Measurements from ENCODE around the gene RUNX1.
"Not testable (repeated sequence)": the region's sequence is repeated elsewhere in the genome, so short reads cannot be mapped to it uniquely, and the experiment has no call there.

Gene RUNX1

DNA sequence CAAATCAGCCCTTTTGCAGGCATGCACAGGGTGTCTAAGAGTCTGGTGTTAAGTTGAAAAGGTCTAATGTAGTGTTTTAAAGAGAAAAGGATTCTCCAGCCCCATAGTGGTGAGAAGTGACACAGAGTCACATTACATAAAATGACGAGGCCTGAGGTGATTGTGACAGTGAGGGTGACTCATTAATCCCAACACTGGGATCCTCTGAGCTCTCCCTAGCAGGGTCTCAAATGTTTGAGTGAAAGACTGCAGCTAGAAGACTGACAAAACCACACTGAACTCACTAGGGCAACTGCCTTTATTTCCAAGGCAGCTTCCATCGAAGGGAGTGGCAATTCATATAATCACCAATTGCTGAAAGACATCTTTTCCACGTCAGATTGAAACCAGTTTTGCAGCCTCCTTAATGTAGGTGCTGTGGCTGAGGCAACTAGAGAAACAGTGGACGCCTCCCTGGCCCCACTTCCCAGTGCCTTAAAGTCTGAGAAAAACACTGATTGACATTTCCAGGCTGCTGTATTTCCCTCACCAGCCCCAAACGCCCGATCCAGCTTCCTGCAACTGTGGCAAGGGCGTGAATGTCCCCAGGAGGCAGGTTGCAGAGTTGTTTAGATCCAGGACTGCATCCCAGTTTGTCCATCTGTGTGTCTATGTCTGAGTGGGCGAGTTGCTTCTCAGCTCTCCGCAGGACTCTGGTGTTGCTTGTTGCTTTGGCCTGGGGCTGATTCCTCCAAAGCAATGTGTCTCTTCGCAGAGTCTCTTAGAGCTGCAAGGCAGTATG is 81.4 kb downstream of the RUNX1 start:
- DNase-seq = peak; percentile 87

DNA sequence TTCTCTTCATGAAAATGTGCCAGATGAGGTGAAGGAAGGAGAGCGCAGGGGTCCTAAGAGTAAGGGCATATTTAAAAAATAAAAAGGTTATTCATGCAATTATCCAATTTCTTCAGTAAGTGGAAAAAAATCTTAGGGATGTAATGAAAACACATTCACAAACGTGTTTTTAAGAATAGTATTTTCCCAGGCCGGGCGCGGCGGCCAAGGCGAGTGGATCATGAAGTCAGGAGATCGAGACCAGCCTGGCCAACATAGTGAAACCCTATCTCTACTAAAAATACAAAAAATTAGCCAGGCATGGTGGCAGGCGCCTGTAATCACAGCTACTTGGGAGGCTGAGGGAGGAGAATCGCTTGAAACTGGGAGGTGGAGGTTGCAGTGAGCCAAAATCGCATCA is 82.2 kb downstream of the RUNX1 start:
- DNase-seq = not testable (repeated sequence)

DNA sequence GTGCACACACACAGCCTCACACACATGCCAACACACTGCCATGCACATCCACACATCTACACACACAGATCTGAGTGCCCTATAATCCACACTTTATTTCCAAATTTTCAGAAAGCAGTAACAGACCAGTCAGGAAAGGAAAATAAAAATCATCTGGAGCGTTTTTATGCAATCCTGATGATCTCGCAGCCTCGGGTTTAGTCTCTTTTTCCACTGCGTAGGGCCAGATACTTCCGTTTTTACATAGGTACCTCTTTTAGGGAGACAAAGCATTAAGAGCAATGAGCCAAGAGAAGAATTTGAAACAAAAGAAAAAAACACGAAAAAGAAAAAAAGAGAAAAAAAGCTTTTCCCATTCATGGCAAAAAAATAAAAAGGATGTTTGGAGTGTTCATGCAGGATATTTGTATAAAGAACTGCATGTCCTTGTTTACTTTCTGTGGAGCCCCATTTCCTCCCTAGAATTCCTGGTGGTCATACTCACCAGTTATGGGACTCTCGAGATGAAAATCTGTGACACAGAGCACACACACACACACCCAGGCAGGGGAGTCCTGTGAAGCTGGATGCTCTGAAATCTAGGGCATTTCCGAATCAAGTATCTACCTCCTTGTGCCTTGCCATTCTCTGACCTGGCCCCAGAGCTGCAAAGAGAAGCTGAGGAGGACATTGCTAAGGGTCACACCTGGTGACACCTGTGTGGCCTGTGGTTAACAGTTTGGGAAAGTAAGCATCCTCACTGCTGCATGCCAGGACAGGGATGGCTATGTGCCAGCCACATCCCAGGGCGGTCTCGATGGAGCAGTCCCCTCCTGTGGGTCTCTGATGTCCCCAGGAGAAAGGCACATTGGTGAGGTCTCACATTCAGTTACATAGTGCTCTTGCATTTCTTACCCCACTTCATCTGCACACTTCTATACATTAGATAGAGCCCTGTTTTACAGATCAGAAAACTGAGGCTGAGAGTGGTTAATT is 83.6 kb downstream of the RUNX1 start:
- peak; percentile 82 for DNase-seq

DNA sequence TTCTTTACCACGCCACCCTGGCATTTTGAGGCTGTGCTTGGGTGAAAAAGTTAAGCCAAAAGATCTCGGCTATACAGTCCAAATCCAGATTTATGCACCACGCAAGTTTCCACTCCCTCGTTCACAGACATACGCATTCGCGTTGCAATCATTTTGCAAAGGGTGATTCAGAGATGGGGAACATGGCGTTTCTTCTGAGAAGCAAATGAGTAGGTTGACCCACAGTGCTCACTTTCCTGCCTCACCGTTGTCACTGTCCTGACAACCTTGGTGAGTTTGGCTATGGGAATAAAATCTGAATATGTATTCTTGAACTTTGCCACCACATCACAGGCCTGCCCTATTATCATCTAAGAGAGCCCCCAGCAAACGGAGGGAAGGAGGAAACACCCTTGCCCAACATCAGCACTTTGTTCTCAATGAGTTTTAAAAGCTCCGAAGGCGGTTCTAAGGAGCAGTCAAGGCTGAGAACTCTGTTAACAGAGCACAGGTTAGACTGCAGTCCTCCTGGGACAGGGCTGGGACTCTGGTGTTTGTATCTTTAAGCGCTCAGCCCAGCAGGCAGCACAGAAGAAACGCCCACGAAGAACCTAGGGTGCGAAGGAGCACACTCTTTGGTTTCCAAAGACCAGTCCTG is 86.4 kb downstream of the RUNX1 start:
- DNase-seq = peak; percentile 39

DNA sequence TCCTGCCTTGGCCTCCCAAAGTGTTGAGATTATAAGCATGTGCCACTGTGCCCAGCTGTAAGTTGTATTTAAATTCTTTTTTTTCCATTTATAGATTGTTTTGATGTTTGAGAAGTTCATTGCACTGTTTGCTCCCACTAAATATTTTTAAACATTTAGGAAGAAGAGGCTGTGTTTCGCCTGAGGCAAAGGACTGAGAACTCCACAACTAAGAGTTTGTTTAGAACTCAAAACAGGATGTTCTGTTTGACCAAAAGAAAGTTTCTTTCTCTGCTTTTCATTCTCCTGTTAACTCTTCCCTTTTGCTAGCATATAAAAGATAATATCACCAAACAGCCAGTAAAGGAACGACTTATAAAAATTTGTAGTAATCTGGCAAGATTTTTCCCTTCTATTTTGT is 87.0 kb downstream of the RUNX1 start:
- DNase-seq = no peak

DNA sequence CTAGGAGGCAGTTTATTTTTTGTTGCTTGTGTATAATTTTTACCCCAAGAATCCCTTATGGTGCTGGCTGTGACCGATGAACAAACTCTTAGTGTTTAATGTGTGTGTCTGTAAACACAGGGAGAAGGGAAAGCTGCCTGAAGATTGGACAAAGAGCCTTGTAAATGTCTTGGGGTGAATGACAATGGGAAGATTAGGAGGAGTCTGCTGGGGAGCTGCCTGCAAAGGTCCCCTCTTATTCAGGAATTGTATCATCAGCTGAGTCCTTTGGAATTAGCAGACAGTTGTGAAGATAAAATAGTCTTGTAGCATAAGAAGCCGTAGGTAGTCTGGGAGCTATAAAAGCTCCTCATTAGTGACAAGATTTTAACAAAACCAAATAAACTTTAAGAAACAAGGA is 88.4 kb downstream of the RUNX1 start:
- no peak for DNase-seq

DNA sequence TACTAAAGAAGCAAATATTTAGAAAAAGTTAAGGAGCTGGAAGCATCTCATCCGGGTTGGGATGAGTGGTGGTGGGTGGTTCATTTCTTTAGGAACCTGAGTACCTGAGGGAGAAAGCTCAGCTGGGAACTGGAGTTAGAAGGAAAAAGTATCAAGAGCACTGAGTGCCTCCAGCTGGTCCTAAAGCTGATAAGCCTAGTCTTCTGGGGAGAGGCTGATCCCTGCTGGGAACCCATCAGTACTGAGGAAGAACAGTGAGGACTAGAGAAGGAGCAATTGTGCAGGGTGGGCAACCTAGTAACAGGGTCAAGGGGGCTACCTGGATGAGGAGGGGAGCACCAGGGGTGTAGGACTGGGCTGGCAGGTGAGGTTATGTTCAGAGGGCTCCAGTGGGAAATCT is 89.5 kb downstream of the RUNX1 start:
- no peak for DNase-seq

DNA sequence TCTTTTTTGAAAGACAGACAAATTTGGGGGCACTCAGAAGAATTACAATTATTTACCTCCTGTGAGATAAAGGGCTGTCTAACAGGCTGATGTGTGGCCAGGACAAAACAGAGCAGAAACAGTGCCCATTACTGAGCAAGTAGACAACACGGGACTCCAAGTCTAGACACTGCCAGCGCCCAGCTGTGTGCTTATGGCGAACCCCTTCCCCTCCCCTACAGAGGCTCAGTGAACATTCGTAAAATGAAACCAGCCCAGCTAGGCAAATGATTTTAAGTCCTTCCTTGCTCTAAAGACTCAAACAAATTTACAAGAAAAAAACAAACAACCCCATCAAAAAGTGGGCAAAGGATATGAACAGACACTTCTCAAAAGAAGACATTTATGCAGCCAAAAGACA is 91.1 kb downstream of the RUNX1 start:
- no peak for DNase-seq

DNA sequence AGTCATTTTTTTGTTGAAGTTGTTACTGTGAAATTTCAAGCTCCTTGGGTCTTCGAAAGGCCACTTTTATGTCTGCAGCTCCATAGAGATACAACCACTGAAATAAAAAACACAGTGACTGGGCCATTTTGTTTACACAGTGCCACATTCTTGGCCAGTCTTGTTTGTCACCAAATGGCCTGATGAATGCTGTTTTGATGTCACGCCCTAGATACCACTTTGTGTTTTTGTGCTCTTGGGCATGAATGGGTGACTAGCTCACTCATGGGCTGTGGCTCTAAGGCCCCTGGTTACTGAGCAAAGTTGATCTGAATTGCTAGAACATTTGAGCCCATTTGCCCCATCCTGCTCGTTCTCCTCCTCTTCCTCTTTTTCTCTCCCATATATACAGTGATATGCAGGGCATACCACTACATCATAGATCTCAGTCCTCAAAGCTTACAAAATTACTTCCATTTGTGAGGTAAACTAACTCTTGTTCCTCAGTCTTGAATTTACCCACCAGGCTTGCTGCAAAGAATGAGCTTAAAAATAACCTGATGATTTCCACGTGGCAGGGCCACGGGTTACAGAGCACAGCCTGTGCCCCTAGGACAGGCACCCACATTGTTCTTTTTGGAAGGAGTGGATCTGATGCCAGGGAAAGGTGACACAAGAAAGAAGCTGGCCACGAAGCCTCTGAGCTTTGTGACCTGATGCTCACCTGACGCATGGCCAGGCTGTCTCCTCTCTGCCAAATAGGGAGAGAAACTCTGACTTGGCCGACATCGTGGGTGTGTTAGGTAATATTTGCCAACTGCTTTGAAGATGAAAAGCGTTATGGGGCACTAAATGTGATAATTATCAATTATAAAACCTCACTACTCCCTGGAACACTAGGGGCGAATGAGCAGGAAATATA is 92.4 kb downstream of the RUNX1 start:
- DNase-seq = no peak

DNA sequence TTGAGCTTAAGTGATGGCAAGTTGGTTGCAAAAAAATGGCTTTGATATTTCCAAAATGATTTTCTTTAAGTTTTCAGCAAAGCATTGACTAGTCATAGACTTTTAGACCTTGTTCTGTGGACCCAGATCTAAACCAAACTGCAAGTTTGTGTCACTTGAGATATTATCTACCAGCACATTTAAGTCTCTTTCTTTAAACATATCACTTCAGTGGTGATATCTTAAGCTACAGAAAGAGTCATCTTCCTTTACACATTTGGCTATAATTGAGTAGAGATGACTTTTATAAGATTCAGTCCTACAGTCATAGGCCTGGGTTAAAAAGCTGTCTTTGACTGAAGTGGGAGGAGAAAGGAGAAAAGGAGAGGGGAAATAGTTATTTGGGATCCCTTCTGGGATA is 95.2 kb downstream of the RUNX1 start:
- DNase-seq = no peak

DNA sequence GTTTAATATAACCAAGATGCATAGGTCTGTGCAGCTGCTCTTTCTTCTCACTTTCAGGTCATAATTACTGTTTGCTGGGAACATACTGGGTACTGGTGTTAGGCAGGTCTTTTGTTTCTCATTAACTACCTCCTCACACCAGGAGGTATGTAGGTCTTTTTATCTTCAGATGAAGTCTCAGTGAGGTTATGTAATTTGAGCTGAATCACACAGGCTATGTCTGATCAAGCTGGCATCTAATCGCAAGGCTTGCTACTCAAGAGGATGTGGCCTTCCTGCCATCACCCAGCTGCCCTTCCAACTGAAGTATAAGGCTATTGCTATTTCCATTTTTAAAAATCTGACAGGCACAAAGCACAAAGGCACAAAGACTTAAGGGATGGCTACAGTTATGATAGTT is 96.4 kb downstream of the RUNX1 start:
- no peak for DNase-seq

DNA sequence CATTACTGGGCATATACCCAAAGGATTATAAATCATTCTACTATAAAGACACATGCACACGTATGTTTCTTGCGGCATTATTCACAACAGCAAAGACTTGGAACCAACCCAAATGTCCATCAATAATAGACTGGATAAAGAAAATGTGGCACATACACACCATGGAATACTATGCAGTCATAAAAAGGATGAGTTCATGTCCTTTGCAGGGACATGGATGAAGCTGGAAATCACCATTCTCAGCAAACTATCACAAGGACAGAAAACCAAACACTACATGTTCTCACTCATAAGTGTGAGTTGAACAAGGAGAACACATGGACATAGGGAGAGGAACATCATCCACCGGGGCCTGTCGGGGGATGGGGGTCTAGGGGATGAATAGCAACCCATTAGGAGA is 97.2 kb downstream of the RUNX1 start:
- DNase-seq = not testable (repeated sequence)

DNA sequence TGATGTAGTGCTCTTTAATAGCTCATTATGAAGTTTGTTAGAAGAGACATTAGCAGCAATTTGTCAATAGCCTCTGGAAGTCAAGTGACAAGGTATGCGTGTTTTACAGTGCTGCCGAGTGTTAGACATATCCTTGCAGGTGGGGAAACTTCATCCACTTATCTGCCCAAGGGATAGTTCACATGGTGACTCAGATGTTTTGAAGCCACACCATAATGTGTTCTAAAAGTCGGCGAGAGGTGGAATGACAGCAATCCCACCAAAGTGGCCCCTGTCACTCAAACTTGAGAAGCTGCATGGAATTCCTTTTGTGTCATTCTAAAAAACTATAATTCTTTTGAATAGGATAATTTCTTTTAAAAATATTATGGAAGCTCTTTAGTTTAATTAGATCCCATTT is 98.1 kb downstream of the RUNX1 start:
- no peak for DNase-seq

DNA sequence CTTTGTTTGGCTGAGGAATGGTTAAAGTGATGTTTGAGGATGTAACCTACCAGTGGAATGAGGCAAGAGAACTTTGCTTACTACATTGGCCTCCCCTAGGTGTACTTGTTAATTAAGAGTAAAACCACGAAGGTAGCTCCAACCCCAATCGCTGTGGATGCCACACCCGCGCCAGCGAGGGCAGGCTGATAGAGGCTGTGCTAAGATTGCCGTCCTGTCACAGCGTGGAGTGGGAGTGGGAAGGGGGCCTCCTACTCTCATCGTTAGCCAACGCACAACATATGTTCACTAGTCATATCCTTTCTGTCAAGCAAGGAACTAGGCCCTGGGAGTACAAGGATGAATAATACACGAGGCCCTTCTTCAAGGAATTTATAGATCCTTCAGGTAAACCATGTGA is 99.6 kb downstream of the RUNX1 start:
- no peak for DNase-seq

DNA sequence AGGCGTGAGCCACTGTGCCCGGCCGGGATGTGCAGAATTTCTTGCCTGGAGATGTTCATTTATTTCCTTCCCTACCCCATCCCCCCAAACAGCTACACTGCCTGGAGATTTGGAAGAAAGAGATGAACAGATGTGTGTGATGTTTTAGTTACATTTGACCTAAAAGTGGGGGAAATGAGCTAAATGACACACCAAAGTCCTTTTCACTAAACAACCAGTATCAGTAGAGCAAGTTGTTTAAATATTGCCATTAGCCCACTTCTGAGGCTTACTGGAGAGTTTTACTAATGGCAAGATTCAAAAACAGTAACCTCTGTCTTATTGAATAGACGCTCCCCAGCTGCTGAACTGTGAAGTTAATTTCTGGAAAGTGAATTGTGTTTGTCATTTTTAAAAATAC is 100.1 kb downstream of the RUNX1 start:
- no peak for DNase-seq

DNA sequence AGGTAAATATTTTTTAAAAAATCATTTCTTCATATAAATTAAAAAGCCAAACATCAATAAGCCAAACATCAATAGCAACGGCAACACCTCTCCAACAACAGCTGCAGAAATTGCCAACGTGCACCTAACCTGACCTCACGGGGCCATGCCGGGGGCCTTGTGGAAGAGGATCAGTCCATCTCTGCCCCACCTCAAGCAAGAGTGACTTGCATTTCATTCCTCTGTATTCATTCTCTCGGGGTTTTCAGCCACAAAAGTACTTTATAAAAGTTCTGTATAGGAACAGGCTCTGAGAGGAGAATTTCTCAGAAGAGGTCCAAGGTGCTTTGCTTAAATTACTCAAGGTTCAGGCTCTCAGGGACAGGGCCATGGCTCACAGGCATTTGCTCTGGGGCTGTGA is 100.9 kb downstream of the RUNX1 start:
- no peak for DNase-seq

DNA sequence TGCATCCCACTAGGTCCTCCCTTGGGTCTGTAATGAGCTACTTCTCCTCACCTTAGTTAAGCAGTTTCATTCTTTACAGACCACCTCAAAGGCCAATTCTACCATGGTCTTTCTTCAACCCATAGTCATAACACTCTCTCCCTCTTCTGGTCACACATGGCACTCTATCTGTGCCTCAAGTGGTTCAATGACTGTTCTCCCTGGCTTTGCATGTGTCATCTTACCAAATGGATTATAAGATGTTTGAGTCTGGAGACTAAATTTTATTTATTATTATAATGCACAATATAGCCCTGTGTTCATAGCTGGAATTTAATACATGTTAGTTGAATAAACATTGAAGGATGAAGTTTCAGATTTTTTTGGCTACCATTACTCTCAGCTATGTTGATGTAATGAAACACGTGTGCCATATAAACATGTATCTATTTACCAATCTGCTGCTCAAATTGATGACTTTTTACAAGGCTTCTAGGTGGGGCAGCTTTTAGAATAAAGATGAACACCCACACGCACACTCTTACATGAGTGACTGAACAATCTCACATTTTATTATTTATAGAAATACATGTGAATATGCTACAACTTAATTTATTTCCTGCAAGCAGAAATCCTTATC is 102.1 kb downstream of the RUNX1 start:
- DNase-seq = no peak

DNA sequence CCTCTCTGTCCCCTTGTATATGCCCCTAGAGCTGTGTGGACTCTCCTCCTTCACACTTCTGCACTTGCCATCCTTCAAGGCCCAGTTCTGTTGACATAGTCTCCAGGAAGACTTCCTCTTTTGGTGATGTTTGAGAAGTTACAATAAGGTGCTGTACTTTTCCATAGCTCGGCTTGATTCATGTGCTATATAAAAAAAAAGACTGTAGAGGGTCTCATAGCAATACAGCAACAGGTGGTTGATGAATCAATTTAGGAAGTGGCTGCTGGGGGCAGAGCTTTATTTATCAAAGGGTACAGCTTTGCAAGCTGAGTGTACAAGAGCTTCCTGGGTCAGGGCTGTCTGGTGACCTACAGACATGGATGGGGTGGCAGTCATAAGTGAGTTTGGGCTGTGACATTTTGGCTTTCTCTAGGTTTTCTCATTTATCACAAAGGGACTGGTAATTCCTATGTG is 102.7 kb downstream of the RUNX1 start:
- peak; percentile 51 for DNase-seq

DNA sequence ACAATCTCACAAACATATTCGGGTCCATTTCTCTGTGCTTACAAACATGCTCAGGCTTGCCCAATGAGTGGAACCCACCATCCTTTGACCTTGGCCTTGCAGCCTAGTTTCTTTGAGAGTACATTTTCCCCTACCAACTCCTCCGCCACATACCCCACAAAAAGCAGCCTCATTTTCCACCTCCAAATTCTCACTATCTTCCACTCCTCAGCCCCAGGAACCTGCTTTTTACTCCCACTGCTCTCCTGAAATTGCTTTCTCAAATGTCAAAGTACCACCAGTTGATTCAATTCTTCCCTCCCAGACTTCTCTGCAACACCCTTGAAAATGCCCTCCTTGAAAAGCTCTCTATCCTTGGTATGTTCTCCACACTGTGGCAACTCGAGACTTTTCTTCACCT is 103.8 kb downstream of the RUNX1 start:
- DNase-seq = no peak

DNA sequence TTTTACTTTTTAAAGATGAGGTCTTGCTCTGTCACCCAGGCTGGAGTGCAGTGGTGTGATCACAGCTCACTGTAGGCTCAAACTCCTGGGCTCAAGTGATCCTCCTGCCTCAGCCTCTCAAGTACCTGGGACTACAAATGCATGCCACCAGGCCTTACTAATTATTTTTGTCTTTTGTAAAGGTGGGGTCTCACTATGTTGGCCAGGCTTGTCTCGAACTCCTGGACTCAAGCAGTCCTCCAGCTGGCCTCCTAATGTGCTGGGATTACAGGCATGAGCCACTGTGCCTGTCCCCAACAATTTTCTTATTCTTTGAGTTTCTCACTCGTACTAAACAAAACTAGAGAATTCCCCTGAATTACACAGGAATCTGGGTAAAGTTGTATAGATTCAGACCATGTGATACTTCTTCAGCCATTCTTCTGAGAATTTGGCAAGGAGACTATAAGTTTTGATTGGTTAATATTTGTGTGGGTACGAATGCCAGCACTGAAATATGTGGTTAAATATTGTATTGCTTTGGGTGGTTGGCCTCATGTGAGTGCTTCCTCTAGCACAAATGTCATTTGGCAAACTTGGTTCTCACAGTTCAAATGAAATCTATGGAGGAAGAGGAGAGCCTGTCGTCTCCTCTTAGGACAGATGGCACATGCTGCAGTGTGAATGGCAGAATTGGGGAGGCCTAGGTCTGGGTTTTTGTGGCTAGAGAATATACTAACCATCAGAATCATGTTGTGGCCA is 104.9 kb downstream of the RUNX1 start:
- no peak for DNase-seq

DNA sequence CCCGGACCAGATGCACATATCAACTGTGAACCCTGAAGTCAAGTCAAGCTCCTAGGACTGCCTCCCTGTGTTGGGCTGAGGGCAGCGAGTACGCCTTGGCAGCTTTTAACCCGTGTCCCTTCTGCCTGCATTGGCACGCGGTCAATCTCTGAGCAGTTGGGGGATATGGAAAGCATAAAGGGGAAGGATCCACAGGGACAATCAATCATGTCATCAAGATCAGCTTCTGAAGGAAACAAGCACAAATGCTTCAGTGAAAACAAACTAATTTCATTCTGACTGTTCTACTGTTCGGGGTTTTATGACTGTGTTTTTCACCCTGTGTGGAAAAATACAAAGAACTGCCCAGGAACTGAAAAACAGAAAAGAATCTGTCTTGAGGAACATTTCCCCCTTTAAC is 106.2 kb downstream of the RUNX1 start:
- DNase-seq = no peak
